ENCODE data around the gene TCTN1. TPM values are rescaled to one million over a fixed set of nuclear protein-coding genes. Genes with fewer than 3 reads are reported as not detected.

TCTN1 gene
- 22.4 and 29.5 TPM in 2 replicates for total RNA-seq

DNA sequence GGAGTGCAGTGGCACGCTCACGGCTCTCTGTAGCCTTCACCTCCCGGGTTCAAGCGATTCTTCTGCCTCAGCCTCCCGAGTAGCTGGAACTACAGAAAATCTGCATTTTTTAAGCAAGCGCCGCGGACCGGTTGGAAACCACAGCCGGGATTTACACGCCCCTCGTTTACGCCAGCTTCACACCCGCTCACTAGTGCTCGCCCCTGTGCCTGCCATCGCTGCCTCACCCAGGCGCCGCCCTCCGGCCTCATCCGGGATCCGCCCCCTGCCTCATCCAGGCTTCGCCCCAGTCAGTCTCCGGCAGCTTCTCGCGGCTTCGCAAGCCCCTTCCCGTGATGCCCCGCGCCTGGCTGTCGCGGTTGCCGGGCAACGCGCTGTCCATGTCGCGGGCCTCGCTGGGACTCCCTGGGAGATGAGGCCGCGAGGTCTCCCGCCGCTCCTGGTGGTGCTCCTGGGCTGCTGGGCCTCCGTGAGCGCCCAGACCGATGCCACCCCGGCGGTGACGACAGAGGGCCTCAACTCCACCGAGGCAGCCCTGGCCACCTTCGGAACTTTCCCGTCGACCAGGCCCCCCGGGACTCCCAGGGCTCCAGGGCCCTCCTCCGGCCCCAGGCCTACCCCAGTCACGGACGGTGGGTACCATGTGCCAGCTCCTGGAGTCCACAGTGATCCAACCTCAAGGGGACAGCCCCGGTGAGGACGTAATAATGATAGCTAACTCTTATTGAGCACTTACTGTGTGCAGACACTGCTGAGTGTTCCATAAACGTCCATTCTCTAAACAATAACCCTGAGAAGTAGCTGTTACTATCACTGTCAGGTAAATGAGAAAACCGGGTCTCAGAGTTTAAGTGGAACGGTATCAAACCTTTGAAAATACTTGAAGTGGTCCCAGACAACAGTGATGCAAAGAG lies at the start of gene TCTN1:
TSS of gene TCTN1 (plus strand) at position 359 of the 914 bp plus-strand sequence. CDS start at position 413, 54 bp downstream.
- no peaks in the 10 kb centered on the region for H3K9me3 Mint-ChIP-seq
- ChIA-PET CTCF (interaction anchor here (1.8 to 3.1 kb wide), 2 partner anchors 13 to 84 kb away, joined by 7 to 23 read pairs; no protein-coding TSS in a partner anchor), POLR2A (interaction anchor here (0.6 to 2.1 kb wide), 34 partner anchors 9 to 601 kb away, joined by 3 to 29 read pairs (median 6); partner anchors contain the start of genes ARPC3, HVCN1, PPP1CC and RAD9B)
- H3K27me3 Mint-ChIP-seq = no peaks in the 10 kb centered on the region
- TF ChIP-seq, protein P1, sequence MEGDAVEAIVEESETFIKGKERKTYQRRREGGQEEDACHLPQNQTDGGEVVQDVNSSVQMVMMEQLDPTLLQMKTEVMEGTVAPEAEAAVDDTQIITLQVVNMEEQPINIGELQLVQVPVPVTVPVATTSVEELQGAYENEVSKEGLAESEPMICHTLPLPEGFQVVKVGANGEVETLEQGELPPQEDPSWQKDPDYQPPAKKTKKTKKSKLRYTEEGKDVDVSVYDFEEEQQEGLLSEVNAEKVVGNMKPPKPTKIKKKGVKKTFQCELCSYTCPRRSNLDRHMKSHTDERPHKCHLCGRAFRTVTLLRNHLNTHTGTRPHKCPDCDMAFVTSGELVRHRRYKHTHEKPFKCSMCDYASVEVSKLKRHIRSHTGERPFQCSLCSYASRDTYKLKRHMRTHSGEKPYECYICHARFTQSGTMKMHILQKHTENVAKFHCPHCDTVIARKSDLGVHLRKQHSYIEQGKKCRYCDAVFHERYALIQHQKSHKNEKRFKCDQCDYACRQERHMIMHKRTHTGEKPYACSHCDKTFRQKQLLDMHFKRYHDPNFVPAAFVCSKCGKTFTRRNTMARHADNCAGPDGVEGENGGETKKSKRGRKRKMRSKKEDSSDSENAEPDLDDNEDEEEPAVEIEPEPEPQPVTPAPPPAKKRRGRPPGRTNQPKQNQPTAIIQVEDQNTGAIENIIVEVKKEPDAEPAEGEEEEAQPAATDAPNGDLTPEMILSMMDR (IDR thresholded peaks at IDR 0.05) = no peak
- H3K27ac Mint-ChIP-seq = peak within 1 kb of the TSS; percentile 94
- intact Hi-C loops (cut with micrococcal nuclease) = loop anchor here (1.0 to 5.0 kb wide), 3 partner anchors 9 to 33 kb away; partner anchors contain the start of gene PPTC7
- peaks cover 57% of the 10 kb centered on the region for H3K4me1 Mint-ChIP-seq
- ATAC-seq (ENCODE audit: low read depth) (peak; percentile 98), DNase-seq (peak; percentile 95)
- peaks cover 2% of the 10 kb centered on the region for H3K36me3 Mint-ChIP-seq (ENCODE audit: low read depth)
- H3K4me3 Mint-ChIP-seq = peak within 1 kb of the TSS; percentile 89

DNA sequence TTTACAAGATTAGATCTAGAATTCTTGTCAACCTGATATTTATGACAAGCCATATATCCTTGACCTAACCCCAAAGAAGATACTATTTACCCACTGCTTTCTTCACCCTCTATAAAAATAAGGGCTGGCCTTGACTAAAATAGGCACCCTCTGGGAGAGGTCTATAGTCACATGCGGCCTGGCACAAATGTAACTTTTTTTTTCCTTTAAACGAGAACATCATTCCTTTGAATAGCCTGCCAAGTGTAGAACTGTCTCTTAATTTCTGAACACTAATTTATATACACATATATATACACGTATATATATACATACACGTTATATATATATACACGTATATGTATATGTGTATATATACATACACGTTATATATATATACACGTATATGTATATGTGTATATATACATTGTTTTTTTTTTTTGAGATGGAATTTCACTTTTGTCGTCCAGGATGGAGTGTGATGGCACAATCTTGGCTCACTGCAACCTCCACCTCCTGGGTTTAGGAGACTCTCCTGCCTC lies 49.4 kb upstream of the TCTN1 start:
- Mint-ChIP-seq H3K9me3 (no peaks in the 10 kb centered on the region), H3K27ac (peak overlapping the region; percentile 92), H3K4me1 (peaks cover 84% of the 10 kb centered on the region), H3K27me3 (no peaks in the 10 kb centered on the region), H3K36me3 (ENCODE audit: low read depth) (peaks cover 7% of the 10 kb centered on the region), H3K4me3 (no peak overlapping the region)
- no peak for DNase-seq
- TF ChIP-seq, protein P1 (IDR thresholded peaks at IDR 0.05) = no peak
- intact Hi-C loops (cut with micrococcal nuclease) = loop anchor here (5.0 kb wide), 1 partner anchor 123 kb away; the partner anchor contains the start of gene HVCN1
- POLR2A ChIA-PET = interaction anchor here (0.5 to 4.1 kb wide), 6 partner anchors 11 to 313 kb away, joined by 3 to 50 read pairs (median 3); partner anchors contain the start of gene ATP2A2
- no peak for ATAC-seq (ENCODE audit: low read depth)
- CTCF ChIA-PET = no interaction called here

DNA sequence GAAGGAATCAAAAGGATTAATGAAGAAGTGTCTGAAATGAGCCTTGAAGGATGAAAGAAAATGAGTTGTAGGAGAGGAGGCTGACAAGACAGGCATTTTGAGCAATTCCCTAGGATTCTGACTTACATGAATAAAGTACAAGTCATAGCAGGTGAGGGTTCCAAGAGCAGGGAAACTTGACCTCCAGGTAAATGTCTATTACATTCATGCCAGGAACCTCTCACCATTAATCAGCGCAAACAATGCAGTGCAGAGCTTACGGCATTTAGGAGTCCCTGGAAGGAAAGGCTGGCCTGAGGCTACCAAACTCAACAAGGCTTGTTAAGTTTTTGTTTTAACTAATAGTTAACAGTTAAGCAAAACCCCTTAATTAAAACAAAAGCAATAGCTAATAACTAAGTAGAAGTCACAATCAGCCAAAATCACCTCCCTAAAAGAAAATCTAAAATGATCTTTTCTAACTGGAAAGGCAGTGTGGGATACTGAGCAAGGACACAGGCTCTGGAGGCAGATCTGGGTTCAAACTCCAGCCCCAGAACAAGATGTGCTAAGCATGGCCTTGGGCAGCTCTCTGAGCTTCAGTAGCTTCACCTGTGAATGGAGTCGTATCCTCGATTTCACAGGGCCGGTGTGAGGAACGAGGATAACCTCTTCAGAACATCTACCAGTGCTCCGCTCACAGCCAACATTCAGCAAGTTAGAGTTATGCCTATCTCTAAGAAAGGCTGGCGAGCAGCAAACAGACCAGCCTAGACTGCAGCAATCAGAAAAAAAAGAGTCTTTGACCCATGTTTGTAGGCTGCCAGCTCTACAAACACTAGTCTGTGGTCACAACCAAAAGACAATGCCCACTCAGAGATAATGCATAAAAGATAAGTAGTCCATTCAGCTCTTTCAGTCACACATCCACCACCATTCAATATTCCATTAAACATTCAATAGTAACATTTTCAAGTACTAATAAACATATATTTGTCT lies 47.7 kb upstream of the TCTN1 start:
- DNase-seq (no peak), ATAC-seq (ENCODE audit: low read depth) (no peak)
- peaks cover 3% of the 10 kb centered on the region for H3K9me3 Mint-ChIP-seq
- H3K27me3 Mint-ChIP-seq = no peaks in the 10 kb centered on the region
- H3K36me3 Mint-ChIP-seq (ENCODE audit: low read depth) = peaks cover 11% of the 10 kb centered on the region
- ChIA-PET POLR2A (interaction anchor here (0.6 to 2.1 kb wide), 3 partner anchors 8 to 135 kb away, joined by 3 to 6 read pairs (median 5); no protein-coding TSS in a partner anchor), CTCF (interaction anchor here (0.8 to 1.5 kb wide), 3 partner anchors 8 to 36 kb away, joined by 3 to 8 read pairs (median 3); no protein-coding TSS in a partner anchor)
- no peak overlapping the region for H3K4me3 Mint-ChIP-seq
- TF ChIP-seq, protein P1 (IDR thresholded peaks at IDR 0.05) = no peak
- intact Hi-C loops (cut with micrococcal nuclease) = loop anchor here (1.0 kb wide), 1 partner anchor 11 kb away; no protein-coding TSS in a partner anchor
- peaks cover 72% of the 10 kb centered on the region for H3K4me1 Mint-ChIP-seq
- H3K27ac Mint-ChIP-seq = peak overlapping the region; percentile 68

DNA sequence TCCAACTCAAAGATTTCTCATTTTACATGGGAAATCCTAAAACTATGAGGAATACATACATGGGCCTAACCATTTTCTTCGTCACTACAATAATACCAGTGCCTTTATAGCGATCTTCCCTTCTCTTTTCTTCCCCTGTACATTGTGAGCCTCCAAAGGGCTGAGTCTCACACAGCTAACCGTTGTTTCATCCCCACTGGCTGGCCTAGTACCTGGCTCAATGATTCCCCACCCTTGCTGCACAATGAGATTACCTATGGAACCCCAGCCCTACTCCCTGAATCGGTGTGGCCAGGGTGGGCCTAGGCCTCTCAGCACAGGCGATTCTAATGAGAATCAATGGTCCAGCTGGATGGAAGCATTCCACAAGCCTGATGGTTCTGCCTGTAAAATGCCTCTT lies 46.9 kb upstream of the TCTN1 start:
- Mint-ChIP-seq H3K36me3 (ENCODE audit: low read depth) (peaks cover 17% of the 10 kb centered on the region), H3K4me1 (peaks cover 64% of the 10 kb centered on the region), H3K27ac (peak overlapping the region; percentile 61), H3K9me3 (peaks cover 3% of the 10 kb centered on the region), H3K27me3 (no peaks in the 10 kb centered on the region), H3K4me3 (no peak overlapping the region)
- ChIA-PET CTCF (interaction anchor here (1.0 to 1.7 kb wide), 3 partner anchors 15 to 54 kb away, joined by 4 read pairs; no protein-coding TSS in a partner anchor), POLR2A (interaction anchor here (0.6 to 2.1 kb wide), 3 partner anchors 8 to 14 kb away, joined by 3 to 5 read pairs (median 3); no protein-coding TSS in a partner anchor)
- DNase-seq (no peak), ATAC-seq (ENCODE audit: low read depth) (no peak)
- intact Hi-C loops (cut with micrococcal nuclease) = loop anchor here (1.0 kb wide), 1 partner anchor 10 kb away; no protein-coding TSS in a partner anchor
- TF ChIP-seq, protein P1 (IDR thresholded peaks at IDR 0.05) = no peak
